Measurements from ENCODE around the gene RNASE4. TPM values are rescaled to one million over a fixed set of nuclear protein-coding genes. Genes with fewer than 3 reads are reported as not detected.

The RNASE4 gene
- total and polyA plus RNA-seq, 10 of the 15 experiments (the other 5 are each of a cell fraction or from before 2014, with no cell fraction given), result 0.87 to 2.6 (median 1.3) TPM

GRCh38 chr14:20711261-20711660 is 26.9 kb downstream of the RNASE4 start:
- Histone ChIP-seq H3K4me3 (no peak overlapping the region), H3K27ac (ENCODE audit: control insufficient read depth, insufficient read depth) (no peak overlapping the region), H3K4me2 (ENCODE audit: control insufficient read depth, insufficient read depth) (no peak overlapping the region), H2AFZ (ENCODE audit: control insufficient read depth, low read depth, low read length) (no peak overlapping the region), H3K27me3 (replicated peaks in 1 of 2; ENCODE audit: control insufficient read depth in 2 of 2, insufficient read depth in 2 of 2, low read length in 1 of 2) (no peaks in the 10 kb centered on the region), H4K20me1 (ENCODE audit: control insufficient read depth, insufficient read depth) (no peaks in the 10 kb centered on the region), H3K9me3 (replicated peaks; ENCODE audit: control insufficient read depth, insufficient read depth, low read length) (no peaks in the 10 kb centered on the region; the same call in 2 of the 3 replicates), H3K4me1 (ENCODE audit: control insufficient read depth, insufficient read depth, low read length) (no peaks in the 10 kb centered on the region), H3K36me3 (ENCODE audit: control insufficient read depth in 2 of 2, insufficient read depth in 2 of 2, low read length in 1 of 2) (no peaks in the 10 kb centered on the region), H3K79me2 (ENCODE audit: control insufficient read depth, insufficient read depth, low read length) (no peaks in the 10 kb centered on the region), H3K9ac (ENCODE audit: control insufficient read depth, insufficient read depth, low read length) (no peak overlapping the region)
- TF ChIP-seq ZNF274 (IDR thresholded peaks at IDR 0.05; ENCODE audit: insufficient read depth, insufficient read length), result no peak
- no peak for TF ChIP-seq MYC (IDR thresholded peaks at IDR 0.05; ENCODE audit: insufficient read depth, insufficient read length, insufficient replicate concordance, low read length, severe bottlenecking)
- no peak for TF ChIP-seq EP300 (IDR thresholded peaks at IDR 0.05; ENCODE audit: borderline replicate concordance in 1 of 2, control insufficient read depth in 1 of 2, low read depth in 2 of 2, low read length in 2 of 2)
- TF ChIP-seq MYB (IDR thresholded peaks at IDR 0.05; ENCODE audit: borderline replicate concordance, low read depth, low read length), result no peak
- ChIA-PET CTCF (no interaction called here), RAD21 (ENCODE audit: unreplicated experiment) (no interaction called here), POLR2A (no interaction called here), SMC1A (ENCODE audit: uncharacterized antibody, unreplicated experiment) (no interaction called here)
- intact Hi-C loops (cut with micrococcal nuclease; ENCODE audit: unreplicated experiment), result no loop called here
- DNase-seq (ENCODE audit: low read depth, low spot score) (no peak), ATAC-seq (no peak), FAIRE-seq (no peak)
- in situ Hi-C loops (cut with MboI), result no loop called here
- no TSS peak for BruUV-seq (replicated peaks)
- WGBS (ENCODE audit: insufficient coverage, insufficient replicate concordance, low lambda C conversion rate, missing lambda C conversion rate), result 24% methylated on average over 4 of the region's 4 CpGs

- no peaks in the 10 kb centered on the region for H4K20me1 ChIP-seq (ENCODE audit: control insufficient read depth, insufficient read depth)
- H3K9ac ChIP-seq (ENCODE audit: control insufficient read depth, insufficient read depth, low read length), result no peak overlapping the region
- no peaks in the 10 kb centered on the region for H3K27me3 ChIP-seq (replicated peaks in 1 of 2; ENCODE audit: control insufficient read depth in 2 of 2, insufficient read depth in 2 of 2, low read length in 1 of 2)
- H3K36me3 ChIP-seq (ENCODE audit: control insufficient read depth in 2 of 2, insufficient read depth in 2 of 2, low read length in 1 of 2), result no peaks in the 10 kb centered on the region
- FAIRE-seq (no peak), ATAC-seq (no peak), DNase-seq (ENCODE audit: low read depth, low spot score) (no peak)
- ChIA-PET CTCF (no interaction called here), POLR2A (no interaction called here), SMC1A (ENCODE audit: uncharacterized antibody, unreplicated experiment) (no interaction called here), RAD21 (ENCODE audit: unreplicated experiment) (no interaction called here)
- no TSS peak for BruUV-seq (replicated peaks)
- intact Hi-C loops (cut with micrococcal nuclease; ENCODE audit: unreplicated experiment), result no loop called here
- no peak overlapping the region for H3K4me3 ChIP-seq
- H3K4me1 ChIP-seq (ENCODE audit: control insufficient read depth, insufficient read depth, low read length), result no peaks in the 10 kb centered on the region
- H2AFZ ChIP-seq (ENCODE audit: control insufficient read depth, low read depth, low read length), result no peak overlapping the region
- no peak overlapping the region for H3K4me2 ChIP-seq (ENCODE audit: control insufficient read depth, insufficient read depth)
- H3K27ac ChIP-seq (ENCODE audit: control insufficient read depth, insufficient read depth), result no peak overlapping the region
- no peak for TF ChIP-seq NFIC (IDR thresholded peaks at IDR 0.05; ENCODE audit: low read depth, low read length)
- no peak for TF ChIP-seq IKZF2 (IDR thresholded peaks at IDR 0.05)
- TF ChIP-seq RCOR1 (conservative IDR thresholded peaks at IDR 0.05; ENCODE audit: low read depth, low read length), result no peak
- no peak for TF ChIP-seq NRF1 (conservative IDR thresholded peaks at IDR 0.05; ENCODE audit: low read depth, low read length)
- in situ Hi-C loops (cut with MboI), result no loop called here
- no peaks in the 10 kb centered on the region; the same call in 2 of the 3 replicates for H3K9me3 ChIP-seq (replicated peaks; ENCODE audit: control insufficient read depth, insufficient read depth, low read length)
- WGBS (ENCODE audit: insufficient coverage, insufficient replicate concordance, low lambda C conversion rate, missing lambda C conversion rate), result 24% methylated on average over 4 of the region's 4 CpGs
- H3K79me2 ChIP-seq (ENCODE audit: control insufficient read depth, insufficient read depth, low read length), result no peaks in the 10 kb centered on the region
Observed at GRCh38 chr14:20711685-20712084, 27.3 kb downstream of the RNASE4 start.

Data from GM12878 (cell line).